Measurements from ENCODE around the gene DUSP22. TPM values are rescaled to one million over a fixed set of nuclear protein-coding genes. Genes with fewer than 3 reads are reported as not detected.
A peak's percentile ranks its signal among the peaks of the same experiment; 100 is the strongest.

Gene DUSP22
- polyA plus RNA-seq, 2 of the 4 experiments (the other 2 are of a cell fraction): 6.2 to 11.3 TPM

DNA sequence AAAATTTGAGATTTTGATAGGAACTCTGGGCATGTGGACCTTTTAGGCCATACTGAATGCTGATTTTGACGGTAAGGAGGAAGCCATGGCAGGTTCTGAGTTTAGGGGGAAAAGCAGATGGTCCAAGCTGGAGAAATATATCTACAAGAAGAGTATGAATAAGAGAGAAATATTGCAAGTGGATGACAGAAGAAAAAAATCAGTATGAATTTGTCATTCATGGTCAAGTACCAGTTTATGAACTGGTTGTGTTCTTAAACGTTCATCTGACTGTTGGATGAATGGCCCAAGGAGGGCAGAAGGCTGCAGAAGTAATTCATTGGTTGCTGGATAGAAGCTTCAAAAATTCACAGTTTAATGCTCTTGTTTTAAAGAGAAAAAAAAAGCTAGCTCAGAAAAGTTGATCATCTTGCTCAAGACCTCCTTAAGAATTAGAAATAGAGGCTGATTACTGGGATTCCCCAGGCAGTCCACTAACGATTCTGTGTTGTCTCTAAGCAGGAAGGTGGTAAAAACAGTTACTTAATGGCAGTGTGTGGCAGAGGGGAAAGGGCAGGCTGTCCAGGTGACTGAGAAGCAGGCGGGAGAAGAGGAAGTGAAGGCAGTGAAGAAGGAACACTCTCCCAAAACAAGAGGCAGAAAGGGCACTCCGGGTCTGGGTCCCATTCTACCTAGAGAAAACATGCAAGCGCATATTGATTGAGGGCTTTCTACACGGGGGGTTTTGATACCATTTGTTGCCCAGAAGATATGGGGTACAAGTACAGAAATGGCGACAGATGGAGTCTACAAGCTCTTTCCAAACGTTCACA, 2.0 kb upstream of the DUSP22 start:
- Histone ChIP-seq H3K9me3 (no peaks in the 10 kb centered on the region), H3K27ac (no peak overlapping the region), H3K4me2 (no peak overlapping the region; the same call in 1 of the 3 replicates), H3K4me3 (no peak overlapping the region), H3K4me1 (peaks cover 14% of the 10 kb centered on the region; the same call in 2 of the 3 replicates)
- TF ChIP-seq CHD2 (IDR thresholded peaks at IDR 0.05; ENCODE audit: low read length, partially characterized antibody) (no peak), ESRRA (IDR thresholded peaks at IDR 0.05; ENCODE audit: borderline replicate concordance, low read length) (no peak), SREBF2 (IDR thresholded peaks at IDR 0.05) (no peak), CBX8 (IDR thresholded peaks at IDR 0.05) (no peak), ZC3H11A (IDR thresholded peaks at IDR 0.05) (no peak), HEYL (CRISPR knock-in tag; IDR thresholded peaks at IDR 0.05) (no peak), TP53 (CRISPR knock-in tag; IDR thresholded peaks at IDR 0.05) (no peak), JUNB (IDR thresholded peaks at IDR 0.05) (no peak), CHD4 (IDR thresholded peaks at IDR 0.05; ENCODE audit: borderline replicate concordance) (no peak), SMC3 (IDR thresholded peaks at IDR 0.05) (no peak), BHLHE40 (IDR thresholded peaks at IDR 0.05; ENCODE audit: low read depth, low read length) (no peak), ZFP36 (IDR thresholded peaks at IDR 0.05; ENCODE audit: borderline replicate concordance, partially characterized antibody) (no peak)
- TF ChIP-seq, protein P1, sequence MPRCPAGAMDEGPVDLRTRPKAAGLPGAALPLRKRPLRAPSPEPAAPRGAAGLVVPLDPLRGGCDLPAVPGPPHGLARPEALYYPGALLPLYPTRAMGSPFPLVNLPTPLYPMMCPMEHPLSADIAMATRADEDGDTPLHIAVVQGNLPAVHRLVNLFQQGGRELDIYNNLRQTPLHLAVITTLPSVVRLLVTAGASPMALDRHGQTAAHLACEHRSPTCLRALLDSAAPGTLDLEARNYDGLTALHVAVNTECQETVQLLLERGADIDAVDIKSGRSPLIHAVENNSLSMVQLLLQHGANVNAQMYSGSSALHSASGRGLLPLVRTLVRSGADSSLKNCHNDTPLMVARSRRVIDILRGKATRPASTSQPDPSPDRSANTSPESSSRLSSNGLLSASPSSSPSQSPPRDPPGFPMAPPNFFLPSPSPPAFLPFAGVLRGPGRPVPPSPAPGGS (IDR thresholded peaks at IDR 0.05): no peak
- DNase-seq (ENCODE audit: low read depth in 1 of 2, low spot score in 1 of 2) (no peak), ATAC-seq (no peak), FAIRE-seq (no peak)
- CTCF ChIA-PET: no interaction called here
- WGBS (ENCODE audit: missing lambda C conversion rate): 86% methylated on average over 9 of the region's 9 CpGs
- POLR2A ChIA-PET: no interaction called here

DNA sequence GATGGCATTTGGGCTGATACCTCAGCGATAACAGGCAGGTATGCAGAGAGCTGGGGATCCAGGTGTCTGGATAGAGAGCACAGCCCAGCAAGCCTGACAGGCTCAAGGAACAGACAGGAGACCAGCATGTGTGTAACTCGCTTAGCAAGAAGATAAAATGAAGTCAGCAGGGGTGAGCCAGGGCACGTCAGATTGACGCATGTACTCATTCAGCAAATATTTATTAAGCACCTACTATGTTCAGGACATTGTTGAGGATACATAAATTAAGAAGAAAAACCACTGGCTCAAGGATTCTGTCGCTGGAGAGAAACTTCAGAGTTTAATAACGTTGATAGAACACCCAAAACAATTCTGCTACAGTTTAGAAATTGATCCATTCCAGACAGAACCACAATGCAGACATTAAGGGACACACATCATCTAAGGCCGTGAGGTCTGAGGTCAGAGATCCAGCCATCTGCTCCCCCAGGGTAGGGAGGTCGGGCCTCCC, 1.0 kb upstream of the DUSP22 start:
- Histone ChIP-seq H3K9me3 (no peaks in the 10 kb centered on the region), H3K4me2 (peak overlapping the region; percentile 84), H3K27ac (peak overlapping the region; percentile 92 to 97), H3K4me1 (peaks cover 14% of the 10 kb centered on the region; the same call in 2 of the 3 replicates), H3K4me3 (peak overlapping the region; percentile 68)
- DNase-seq (ENCODE audit: low read depth in 1 of 2, low spot score in 1 of 2) (peak; percentile 13 to 32), FAIRE-seq (no peak), ATAC-seq (peak; percentile 12 to 19; a peak in 3 of 6 replicates)
- POLR2A ChIA-PET: no interaction called here
- 15% methylated on average over 8 of the region's 8 CpGs for WGBS (ENCODE audit: missing lambda C conversion rate)
- TF ChIP-seq, protein P1 (IDR thresholded peaks at IDR 0.05): no peak
- TF ChIP-seq RARB (CRISPR knock-in tag; IDR thresholded peaks at IDR 0.05) (no peak), CBX2 (IDR thresholded peaks at IDR 0.05; ENCODE audit: borderline replicate concordance, low read depth) (no peak), ESRRA (IDR thresholded peaks at IDR 0.05; ENCODE audit: borderline replicate concordance, low read length) (no peak), JUNB (IDR thresholded peaks at IDR 0.05) (no peak), SREBF2 (IDR thresholded peaks at IDR 0.05) (no peak), EP300 (IDR thresholded peaks at IDR 0.05) (no peak), NR3C1 (IDR thresholded peaks at IDR 0.05) (no peak), ZSCAN20 (CRISPR knock-in tag; IDR thresholded peaks at IDR 0.05) (no peak), BHLHE40 (IDR thresholded peaks at IDR 0.05; ENCODE audit: low read depth, low read length) (no peak), FOXS1 (CRISPR knock-in tag; IDR thresholded peaks at IDR 0.05) (no peak), PHF8 (IDR thresholded peaks at IDR 0.05; ENCODE audit: borderline replicate concordance, low read depth) (no peak), NPAS2 (CRISPR knock-in tag; IDR thresholded peaks at IDR 0.05; ENCODE audit: borderline replicate concordance) (no peak)
- TF ChIP-seq, protein P2, sequence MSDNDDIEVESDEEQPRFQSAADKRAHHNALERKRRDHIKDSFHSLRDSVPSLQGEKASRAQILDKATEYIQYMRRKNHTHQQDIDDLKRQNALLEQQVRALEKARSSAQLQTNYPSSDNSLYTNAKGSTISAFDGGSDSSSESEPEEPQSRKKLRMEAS (IDR thresholded peaks at IDR 0.05): no peak
- CTCF ChIA-PET: no interaction called here
